CD4-positive, alpha-beta T cell treated with Interferon alpha-2 for 1 hour (primary cell): ENCODE measurements around the gene GRIK4.

Source experiments
- DNase-seq, 2 donors: peaks; one replicate each; pipeline ENCODE4 v3.0.0-alpha.2; 2020 to 2022

The GRIK4 gene

GRCh38 chr11:120819437-120820365 is 308.2 kb downstream of the GRIK4 start:
- DNase-seq = no peak

DNA sequence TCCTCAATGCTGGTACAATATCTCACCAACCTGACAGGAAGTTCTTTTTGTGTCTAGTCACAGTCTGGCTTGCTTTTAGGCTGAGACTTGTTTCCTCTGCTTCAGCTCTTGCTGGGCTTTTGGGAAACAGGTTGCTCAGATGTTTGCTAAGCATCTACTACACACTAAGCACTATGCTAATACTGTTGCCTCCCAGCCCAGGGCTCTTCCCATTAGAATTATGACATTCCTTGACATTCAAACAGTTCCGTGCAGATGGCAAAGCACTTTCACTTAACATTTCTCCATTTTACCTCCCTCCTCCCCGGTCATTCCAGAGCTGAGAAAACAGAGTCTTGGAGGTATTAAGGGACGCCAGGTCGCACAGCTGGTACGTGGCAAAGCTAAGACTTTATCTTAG is 311.6 kb downstream of the GRIK4 start:
- DNase-seq = no peak

GRCh38 chr11:120824242-120824641 is 312.7 kb downstream of the GRIK4 start:
- no peak for DNase-seq

DNA sequence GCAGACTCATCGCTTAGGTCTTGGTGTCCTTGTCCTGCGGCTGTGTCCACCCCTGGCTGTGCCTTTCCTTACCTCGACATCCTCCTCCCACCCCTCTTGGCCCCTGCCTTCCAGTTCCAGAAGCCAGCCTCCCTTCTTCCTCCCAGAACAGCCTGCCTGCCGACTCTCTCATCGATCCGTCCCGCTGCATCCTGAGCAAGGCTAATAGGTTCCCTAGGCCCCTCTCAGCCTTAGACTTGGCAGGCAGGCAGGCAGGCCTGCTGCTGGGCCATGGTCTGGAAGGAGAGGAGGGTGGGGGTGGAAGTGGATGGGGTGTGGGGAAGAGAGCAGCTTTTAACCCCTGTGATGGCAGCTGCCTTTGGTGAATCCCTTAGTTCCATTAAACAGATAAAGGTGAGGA is 315.6 kb downstream of the GRIK4 start:
- DNase-seq = no peak

DNA sequence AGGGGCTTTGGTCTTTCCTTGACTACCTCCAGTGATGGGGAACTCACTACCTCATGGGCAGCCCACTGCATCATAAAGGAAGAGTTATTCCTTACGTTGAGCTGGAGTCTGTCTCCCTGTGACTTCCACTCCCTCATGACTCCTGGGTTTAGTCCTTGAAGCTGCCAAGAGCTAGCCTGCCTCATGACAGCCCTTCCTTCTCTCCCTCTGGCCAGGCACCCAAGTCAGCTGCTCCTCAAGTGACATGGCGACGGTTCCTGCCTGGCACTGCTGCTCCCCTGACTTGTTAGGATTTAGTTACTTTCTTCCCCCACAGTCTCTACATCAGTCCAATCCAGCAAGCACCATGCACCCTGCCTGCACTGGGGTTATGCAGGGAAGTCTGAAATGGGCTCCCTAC is 316.3 kb downstream of the GRIK4 start:
- DNase-seq = no peak

DNA sequence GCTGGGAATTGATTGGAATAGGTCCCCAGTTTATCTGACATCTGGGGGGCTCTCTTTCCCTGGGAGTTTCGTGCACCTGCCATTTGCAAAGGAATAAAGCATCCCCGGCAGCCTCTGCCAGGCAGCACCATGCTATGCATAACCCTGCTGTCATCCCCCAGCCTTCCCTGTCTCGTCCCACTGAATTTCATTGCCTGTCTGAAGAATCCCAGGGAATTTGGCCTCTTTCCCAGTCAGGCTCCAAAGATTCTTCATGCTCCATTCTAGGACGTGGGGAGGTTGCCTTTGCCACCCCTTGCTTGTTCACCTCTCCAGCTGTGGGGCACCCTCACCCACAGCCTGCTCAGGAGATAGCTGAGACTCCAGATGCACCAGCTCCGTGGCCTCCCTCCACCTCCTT is 317.3 kb downstream of the GRIK4 start:
- DNase-seq = no peak

- no peak for DNase-seq
Observed at GRCh38 chr11:120830085-120830620, 318.6 kb downstream of the GRIK4 start.

- DNase-seq = no peak
Observed at GRCh38 chr11:120832481-120833238, 321.1 kb downstream of the GRIK4 start.

- no peak for DNase-seq
Observed at GRCh38 chr11:120834686-120835210, 323.2 kb downstream of the GRIK4 start.

DNA sequence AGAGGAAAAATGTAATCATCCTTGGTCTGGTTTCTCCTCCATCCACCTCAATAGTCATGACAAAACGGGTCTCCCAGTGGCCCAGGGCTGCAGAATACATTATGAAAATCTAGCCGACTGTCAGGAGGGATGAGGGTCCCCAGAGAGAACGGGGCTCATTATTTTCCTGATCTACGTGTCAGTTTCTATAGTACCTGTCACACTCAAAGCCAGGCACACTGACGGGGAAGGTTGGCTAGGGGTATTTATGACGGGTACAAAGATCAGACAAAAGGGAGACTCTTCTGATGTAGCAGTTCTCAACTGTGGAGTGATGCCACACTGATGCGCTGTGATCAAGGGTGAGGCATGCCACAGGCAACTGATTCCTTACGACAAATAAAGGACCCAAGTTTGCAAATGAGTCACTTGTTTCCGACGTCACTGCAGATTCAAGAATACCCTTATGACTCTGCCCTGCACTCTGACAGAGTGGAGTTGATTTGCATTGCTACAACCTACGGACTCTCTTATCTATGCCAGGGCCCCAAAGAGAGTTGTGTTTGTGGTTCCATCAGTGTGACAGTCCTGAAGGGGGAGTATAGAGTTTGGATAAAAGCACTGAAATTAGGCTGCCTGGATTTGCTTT is 324.2 kb downstream of the GRIK4 start:
- no peak for DNase-seq

GRCh38 chr11:120837696-120838095 is 326.1 kb downstream of the GRIK4 start:
- DNase-seq = no peak

DNA sequence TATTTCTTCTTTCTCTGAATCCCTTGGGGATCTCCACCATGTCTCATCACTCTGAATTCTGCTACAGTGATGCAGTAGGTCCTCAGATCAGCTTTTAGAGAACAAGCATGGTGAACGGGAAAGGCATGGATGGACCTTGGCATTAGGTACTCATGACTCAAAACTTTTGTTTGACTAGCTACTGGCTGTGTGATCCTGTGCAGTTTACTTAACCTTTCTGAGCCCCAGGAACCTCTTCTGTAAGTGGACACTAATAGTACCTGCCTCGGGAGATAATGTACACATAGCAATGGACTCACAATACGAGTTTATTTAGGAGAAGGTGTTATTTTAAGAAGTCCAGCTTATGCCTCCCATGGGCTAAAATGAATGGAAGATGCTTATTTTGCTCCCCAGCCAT is 327.7 kb downstream of the GRIK4 start:
- DNase-seq = no peak

- no peak for DNase-seq
Observed at GRCh38 chr11:120839846-120840402, 328.4 kb downstream of the GRIK4 start.

DNA sequence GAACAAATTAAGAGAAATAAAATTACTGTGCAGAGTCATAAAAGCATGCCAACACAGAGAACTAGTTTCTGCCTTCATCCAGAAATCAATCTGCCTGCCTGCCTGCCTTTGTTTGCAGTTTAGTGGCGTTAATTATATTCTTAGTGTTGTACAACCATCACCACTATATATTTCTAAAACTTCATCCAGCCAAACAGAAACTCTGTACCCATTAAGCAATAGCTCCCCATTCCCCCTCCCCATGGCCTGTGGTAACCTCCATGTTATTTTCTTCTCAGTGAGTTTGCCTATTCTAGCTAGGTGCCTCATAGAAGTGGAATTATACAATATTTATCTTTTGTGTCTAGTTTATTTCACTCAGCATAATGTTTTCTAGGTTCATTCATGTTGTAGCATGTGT is 329.1 kb downstream of the GRIK4 start:
- no peak for DNase-seq

DNA sequence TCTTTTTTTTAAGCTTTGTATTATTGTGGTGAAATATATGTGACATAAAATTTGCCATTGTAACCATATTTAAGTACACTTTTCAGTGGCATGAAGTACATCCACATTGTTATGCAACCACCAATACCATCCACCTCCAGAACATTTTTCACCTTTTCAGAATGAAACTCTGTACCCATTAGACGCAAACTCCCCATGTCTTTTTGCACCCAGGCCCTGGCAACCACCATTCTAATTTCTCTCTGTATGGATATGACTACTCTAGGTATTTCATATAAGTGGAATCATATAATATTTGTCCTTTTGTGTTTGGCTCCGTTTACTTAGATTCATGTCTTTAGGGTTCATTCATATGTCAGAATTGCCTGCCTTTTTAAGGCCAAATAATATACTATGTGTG is 329.5 kb downstream of the GRIK4 start:
- DNase-seq = no peak

GRCh38 chr11:120842195-120842594 is 330.6 kb downstream of the GRIK4 start:
- no peak for DNase-seq

DNA sequence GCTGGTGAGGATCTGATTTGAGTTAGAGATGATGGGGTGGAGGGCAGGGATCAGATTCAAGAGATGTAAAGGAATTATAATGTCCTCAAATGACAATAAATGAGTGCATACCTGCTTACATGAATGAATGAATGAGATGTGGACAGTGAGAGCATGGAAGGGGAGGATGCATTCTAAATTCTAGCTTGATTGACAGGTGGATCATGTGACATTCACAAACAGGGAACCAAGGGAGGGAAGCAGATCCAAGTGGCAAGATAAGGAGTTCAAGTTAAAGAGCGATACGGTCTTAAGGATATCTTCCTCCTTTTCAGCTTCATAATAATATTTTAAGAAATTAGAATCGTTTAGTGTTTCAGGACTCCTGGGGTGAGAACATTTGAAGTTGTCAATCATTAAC is 341.9 kb downstream of the GRIK4 start:
- no peak for DNase-seq

GRCh38 chr11:120854988-120855387 is 343.4 kb downstream of the GRIK4 start:
- no peak for DNase-seq

DNA sequence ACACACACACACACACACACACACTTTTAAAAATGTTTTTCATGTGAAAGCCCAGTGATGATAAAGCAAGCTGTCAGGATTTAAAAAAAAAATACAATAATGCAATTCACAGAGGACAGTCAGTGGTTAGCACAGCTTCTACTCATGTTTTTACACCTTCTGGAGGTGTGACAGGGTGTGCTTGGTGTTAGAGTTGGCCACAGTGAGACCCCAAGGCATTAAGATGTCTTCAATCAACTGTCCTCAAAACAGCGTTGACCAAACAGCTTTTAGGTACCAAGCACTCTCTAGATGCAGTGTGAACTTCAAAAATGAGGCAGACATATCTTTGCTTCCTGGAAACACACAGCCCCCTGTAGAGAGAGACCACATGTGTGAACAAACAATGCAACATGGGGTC is 346.0 kb downstream of the GRIK4 start:
- DNase-seq = no peak

- DNase-seq = no peak
Observed at GRCh38 chr11:120858740-120859139, 347.2 kb downstream of the GRIK4 start.

DNA sequence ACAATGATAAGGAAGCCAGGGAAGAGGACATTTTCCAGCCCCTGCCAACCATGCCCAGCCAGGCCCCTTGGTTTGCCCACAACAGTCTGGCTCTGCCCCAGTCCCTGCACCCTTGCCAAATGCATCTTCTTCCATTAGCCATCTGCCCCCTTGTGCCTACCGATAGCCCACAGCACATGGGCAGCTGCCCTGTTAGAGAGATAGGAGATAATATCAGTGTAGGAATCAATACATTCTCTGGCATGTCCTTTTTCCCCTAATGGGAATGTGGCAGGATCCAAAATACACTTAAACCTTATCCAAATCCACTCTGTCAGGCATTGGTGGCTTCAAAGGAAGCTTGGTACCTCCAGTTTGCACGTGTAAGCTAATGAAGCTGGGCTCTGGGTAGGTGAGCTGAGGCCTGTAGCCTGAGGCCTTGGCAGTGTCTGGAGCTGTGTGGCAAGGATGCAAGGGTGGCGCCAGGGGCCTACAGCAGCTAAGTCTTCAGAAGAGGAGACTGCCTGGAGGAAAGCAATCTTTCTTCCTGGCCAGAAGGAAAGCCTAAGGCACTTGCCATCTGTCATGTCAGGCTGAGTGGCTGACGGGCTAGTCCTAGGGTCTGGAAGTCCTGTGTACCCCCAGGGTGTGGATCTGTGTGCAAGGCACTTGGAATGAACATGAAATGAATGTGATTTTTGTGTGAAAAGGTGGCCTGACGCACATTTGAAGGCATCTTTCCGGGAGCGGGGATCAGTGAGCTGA is 348.2 kb downstream of the GRIK4 start:
- no peak for DNase-seq

DNA sequence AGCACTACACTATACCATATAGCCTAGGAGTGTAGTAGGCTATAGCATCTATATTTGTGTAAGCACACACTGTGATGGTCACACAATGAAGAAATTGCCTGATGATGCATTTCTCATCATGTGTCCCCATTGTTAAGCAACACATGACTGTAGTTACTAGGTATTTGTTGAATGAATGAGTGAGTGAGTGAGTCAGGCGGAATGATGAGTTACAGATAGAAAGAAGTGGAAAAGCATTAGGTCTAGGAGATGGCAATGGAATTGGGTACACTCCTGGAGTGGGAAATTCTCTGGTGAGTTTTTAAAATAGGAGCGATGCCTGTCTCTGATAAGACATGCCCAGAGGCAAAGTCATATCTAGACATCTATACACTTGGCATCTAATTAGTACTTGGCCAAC is 351.8 kb downstream of the GRIK4 start:
- no peak for DNase-seq
